GM18511 (cell line): ENCODE data around the gene COL13A1.

ENCODE experiments used
- ATAC-seq: cut with Tn5 transposase; IDR thresholded peaks from one replicate; pipeline ENCODE4 v1.9.1; 2021; ENCODE audit warnings: mild to moderate bottlenecking, moderate library complexity; ENCODE audit not compliant: unreplicated experiment

Gene COL13A1

GRCh38 chr10:69818676-69819239 lies 17.1 kb downstream of the COL13A1 start:
- ATAC-seq: no peak

GRCh38 chr10:69819716-69820506 lies 18.2 kb downstream of the COL13A1 start:
- ATAC-seq: no peak

GRCh38 chr10:69820817-69821216 lies 19.1 kb downstream of the COL13A1 start:
- no peak for ATAC-seq

GRCh38 chr10:69825604-69826003 lies 23.9 kb downstream of the COL13A1 start:
- no peak for ATAC-seq

- ATAC-seq: no peak
Measured at GRCh38 chr10:69826094-69826493, 24.4 kb downstream of the COL13A1 start.

GRCh38 chr10:69826789-69827554 lies 25.3 kb downstream of the COL13A1 start:
- no peak for ATAC-seq

- no peak for ATAC-seq
Measured at GRCh38 chr10:69828144-69828870, 26.6 kb downstream of the COL13A1 start.

- ATAC-seq: no peak
Measured at GRCh38 chr10:69829775-69830174, 28.1 kb downstream of the COL13A1 start.

- ATAC-seq: no peak
Measured at GRCh38 chr10:69831231-69831855, 29.6 kb downstream of the COL13A1 start.

GRCh38 chr10:69835233-69835632 lies 33.5 kb downstream of the COL13A1 start:
- ATAC-seq: no peak

GRCh38 chr10:69835875-69836730 lies 34.4 kb downstream of the COL13A1 start:
- ATAC-seq: no peak

- ATAC-seq: no peak
Measured at GRCh38 chr10:69836731-69837030, 35.0 kb downstream of the COL13A1 start.

- ATAC-seq: no peak
Measured at GRCh38 chr10:69837261-69837660, 35.6 kb downstream of the COL13A1 start.

- no peak for ATAC-seq
Measured at GRCh38 chr10:69838418-69838817, 36.7 kb downstream of the COL13A1 start.

GRCh38 chr10:69838853-69839252 lies 37.1 kb downstream of the COL13A1 start:
- no peak for ATAC-seq

- no peak for ATAC-seq
Measured at GRCh38 chr10:69839696-69840345, 38.1 kb downstream of the COL13A1 start.

- no peak for ATAC-seq
Measured at GRCh38 chr10:69840773-69841172, 39.1 kb downstream of the COL13A1 start.

GRCh38 chr10:69842020-69842419 lies 40.3 kb downstream of the COL13A1 start:
- ATAC-seq: no peak

- ATAC-seq: no peak
Measured at GRCh38 chr10:69842882-69843281, 41.2 kb downstream of the COL13A1 start.

- ATAC-seq: no peak
Measured at GRCh38 chr10:69843923-69844322, 42.2 kb downstream of the COL13A1 start.
